SU-DHL-6 (cell line): Measurements from ENCODE around the gene OSBP2.

Experiments used
- EZH2phosphoT487 ChIP-seq: fragments of 200-600 bp; sonication (generic), shearing (Covaris generic); conservative IDR thresholded peaks from 2 replicates; pipeline ENCODE4 v1.6.1; 2018; ENCODE audit warnings: mild to moderate bottlenecking, antibody characterized with exemption, low read length, moderate library complexity, mixed read lengths
- TF ChIP-seq, protein P1 (sequence below): fragments of 200-600 bp; sonication (generic); IDR thresholded peaks from one replicate; pipeline ENCODE4 v1.5.1; 2017; ENCODE audit warnings: antibody characterized with exemption, mild to moderate bottlenecking, low read length, moderate library complexity; ENCODE audit not compliant: insufficient read depth, poor library complexity, severe bottlenecking

DNA sequence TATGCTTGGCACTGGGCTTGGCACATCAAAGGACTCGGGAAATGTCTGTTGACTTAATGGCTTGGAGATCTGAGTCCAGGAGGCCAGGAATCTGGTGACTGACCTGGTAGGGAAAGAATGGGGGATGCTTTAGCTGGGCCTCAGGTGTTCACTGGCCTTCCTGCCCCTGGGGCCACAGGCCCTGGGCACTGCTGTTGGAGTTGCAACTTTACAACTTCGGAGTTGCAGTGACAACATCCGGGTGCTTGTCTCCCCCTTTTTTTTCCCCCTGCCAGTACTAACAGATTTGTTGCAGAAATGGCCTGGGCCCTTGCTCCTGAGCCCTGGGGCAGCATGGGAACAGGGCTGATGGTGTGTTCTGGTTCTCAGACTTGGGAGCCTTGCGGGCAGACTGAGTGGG lies 23.8 kb downstream of the OSBP2 start:
- TF ChIP-seq, protein P1, sequence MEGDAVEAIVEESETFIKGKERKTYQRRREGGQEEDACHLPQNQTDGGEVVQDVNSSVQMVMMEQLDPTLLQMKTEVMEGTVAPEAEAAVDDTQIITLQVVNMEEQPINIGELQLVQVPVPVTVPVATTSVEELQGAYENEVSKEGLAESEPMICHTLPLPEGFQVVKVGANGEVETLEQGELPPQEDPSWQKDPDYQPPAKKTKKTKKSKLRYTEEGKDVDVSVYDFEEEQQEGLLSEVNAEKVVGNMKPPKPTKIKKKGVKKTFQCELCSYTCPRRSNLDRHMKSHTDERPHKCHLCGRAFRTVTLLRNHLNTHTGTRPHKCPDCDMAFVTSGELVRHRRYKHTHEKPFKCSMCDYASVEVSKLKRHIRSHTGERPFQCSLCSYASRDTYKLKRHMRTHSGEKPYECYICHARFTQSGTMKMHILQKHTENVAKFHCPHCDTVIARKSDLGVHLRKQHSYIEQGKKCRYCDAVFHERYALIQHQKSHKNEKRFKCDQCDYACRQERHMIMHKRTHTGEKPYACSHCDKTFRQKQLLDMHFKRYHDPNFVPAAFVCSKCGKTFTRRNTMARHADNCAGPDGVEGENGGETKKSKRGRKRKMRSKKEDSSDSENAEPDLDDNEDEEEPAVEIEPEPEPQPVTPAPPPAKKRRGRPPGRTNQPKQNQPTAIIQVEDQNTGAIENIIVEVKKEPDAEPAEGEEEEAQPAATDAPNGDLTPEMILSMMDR: no peak
- TF ChIP-seq EZH2phosphoT487: no peak
